Keratinocyte (primary cell): ENCODE results near the gene FNDC3B.

Experiments used
- EZH2 ChIP-seq: IDR thresholded peaks from one replicate; pipeline ENCODE4 v1.6.1; 2012; ENCODE audit warnings: inconsistent platforms, mild to moderate bottlenecking, low read length, moderate library complexity
- TF ChIP-seq, protein P1 (sequence below), 3 experiments: IDR thresholded peaks in 1 of 3; conservative IDR thresholded peaks in 1 of 3; optimal IDR thresholded peaks in 1 of 3; 2 replicates in 2 of 3; 3 replicates in 1 of 3; pipeline versions ENCODE3 to v1.5.1; 2011; ENCODE audit warnings: low read length in 3 of 3, mild to moderate bottlenecking in 3 of 3, moderate library complexity in 2 of 3, control low read depth in 1 of 3, inconsistent platforms in 1 of 3; ENCODE audit not compliant: insufficient read depth in 2 of 3; ENCODE audit errors: extremely low read depth in 1 of 3

DNA sequence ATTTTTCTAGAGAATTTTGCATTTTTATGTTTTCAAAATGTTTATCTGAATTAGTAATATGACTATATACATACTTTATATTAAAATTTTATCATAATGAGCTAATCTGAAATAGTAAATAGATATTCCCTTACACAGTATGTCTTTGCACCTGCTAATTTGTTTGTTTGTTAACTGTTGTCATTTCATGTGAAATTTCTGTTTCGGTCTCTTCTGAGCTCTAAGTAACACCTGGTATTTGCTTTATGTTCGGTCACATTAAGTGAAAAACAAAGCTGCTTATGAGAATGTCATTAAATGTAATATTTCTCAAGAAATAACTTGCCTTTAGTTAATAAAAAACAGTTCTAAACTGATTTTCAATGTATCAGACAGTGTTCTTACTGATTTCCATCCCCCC is 61.1 kb downstream of the FNDC3B start:
- TF ChIP-seq, protein P1, sequence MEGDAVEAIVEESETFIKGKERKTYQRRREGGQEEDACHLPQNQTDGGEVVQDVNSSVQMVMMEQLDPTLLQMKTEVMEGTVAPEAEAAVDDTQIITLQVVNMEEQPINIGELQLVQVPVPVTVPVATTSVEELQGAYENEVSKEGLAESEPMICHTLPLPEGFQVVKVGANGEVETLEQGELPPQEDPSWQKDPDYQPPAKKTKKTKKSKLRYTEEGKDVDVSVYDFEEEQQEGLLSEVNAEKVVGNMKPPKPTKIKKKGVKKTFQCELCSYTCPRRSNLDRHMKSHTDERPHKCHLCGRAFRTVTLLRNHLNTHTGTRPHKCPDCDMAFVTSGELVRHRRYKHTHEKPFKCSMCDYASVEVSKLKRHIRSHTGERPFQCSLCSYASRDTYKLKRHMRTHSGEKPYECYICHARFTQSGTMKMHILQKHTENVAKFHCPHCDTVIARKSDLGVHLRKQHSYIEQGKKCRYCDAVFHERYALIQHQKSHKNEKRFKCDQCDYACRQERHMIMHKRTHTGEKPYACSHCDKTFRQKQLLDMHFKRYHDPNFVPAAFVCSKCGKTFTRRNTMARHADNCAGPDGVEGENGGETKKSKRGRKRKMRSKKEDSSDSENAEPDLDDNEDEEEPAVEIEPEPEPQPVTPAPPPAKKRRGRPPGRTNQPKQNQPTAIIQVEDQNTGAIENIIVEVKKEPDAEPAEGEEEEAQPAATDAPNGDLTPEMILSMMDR (optimal IDR thresholded peaks at IDR 0.05 in 1 of 3, IDR thresholded peaks at IDR 0.05 in 1 of 3, conservative IDR thresholded peaks at IDR 0.05 in 1 of 3; ENCODE audit: extremely low read depth in 1 of 3, insufficient read depth in 2 of 3, low read length in 3 of 3) = no peak
- TF ChIP-seq EZH2 = no peak
